22Rv1 (cell line): ENCODE data around the gene CNOT1.

Source experiments
- H3K27ac ChIP-seq: fragments of 450-650 bp; 2 replicates; pipeline ENCODE4 v1.5.1; 2017
- ZFX ChIP-seq: fragments of 450-650 bp; IDR thresholded peaks from 2 replicates; pipeline ENCODE4 v1.6.1; 2017; ENCODE audit warnings: antibody characterized with exemption, borderline replicate concordance
- TF ChIP-seq, protein P1 (sequence below): fragments of 450-650 bp; IDR thresholded peaks from 2 replicates; pipeline ENCODE4 v1.5.1; 2017; ENCODE audit warnings: mild to moderate bottlenecking

The CNOT1 gene

GRCh38 chr16:58542291-58542690 is 87.3 kb downstream of the CNOT1 start:
- no peak overlapping the region for H3K27ac ChIP-seq
- TF ChIP-seq, protein P1, sequence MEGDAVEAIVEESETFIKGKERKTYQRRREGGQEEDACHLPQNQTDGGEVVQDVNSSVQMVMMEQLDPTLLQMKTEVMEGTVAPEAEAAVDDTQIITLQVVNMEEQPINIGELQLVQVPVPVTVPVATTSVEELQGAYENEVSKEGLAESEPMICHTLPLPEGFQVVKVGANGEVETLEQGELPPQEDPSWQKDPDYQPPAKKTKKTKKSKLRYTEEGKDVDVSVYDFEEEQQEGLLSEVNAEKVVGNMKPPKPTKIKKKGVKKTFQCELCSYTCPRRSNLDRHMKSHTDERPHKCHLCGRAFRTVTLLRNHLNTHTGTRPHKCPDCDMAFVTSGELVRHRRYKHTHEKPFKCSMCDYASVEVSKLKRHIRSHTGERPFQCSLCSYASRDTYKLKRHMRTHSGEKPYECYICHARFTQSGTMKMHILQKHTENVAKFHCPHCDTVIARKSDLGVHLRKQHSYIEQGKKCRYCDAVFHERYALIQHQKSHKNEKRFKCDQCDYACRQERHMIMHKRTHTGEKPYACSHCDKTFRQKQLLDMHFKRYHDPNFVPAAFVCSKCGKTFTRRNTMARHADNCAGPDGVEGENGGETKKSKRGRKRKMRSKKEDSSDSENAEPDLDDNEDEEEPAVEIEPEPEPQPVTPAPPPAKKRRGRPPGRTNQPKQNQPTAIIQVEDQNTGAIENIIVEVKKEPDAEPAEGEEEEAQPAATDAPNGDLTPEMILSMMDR: no peak
- TF ChIP-seq ZFX: no peak

DNA sequence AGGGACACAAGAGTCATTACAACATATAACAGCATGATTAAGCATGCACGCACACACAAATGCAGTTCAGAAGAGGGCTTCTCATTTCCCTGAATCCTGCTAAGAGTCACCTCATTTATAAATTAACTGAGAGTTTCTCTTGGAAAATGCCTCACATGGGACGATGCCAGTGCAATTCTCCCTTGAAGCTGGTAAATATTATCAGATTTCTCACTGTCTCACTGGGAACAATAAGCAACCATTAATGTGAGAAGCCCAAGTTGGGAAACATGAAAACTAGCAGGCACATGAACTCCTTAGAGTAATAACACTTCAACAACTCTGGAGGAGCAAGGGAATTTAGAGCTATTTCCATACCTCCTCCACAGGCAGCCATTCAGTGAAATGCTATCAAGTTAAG is 87.9 kb downstream of the CNOT1 start:
- no peak overlapping the region for H3K27ac ChIP-seq
- TF ChIP-seq, protein P1: no peak
- TF ChIP-seq ZFX: no peak

GRCh38 chr16:58537124-58537906 is 92.3 kb downstream of the CNOT1 start:
- no peak for TF ChIP-seq ZFX
- TF ChIP-seq, protein P1: no peak
- no peak overlapping the region for H3K27ac ChIP-seq

DNA sequence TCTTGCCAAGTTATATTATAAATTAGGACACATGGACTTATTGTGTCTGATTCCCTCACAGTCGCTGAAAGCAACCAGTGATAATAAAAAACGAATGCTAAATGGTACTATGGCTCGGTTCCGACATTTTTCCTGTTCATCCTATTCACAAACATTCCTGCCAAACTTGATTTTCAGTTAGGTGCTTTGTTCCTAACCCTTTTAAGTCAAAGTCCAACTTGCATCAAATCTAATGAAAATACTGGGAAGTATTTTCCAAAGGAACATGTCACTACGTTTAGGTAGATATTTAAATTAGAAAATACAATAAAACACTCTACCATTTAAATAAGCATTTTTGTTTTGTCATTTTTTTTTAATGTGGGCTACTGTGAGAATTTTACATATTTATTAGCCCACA is 93.3 kb downstream of the CNOT1 start:
- H3K27ac ChIP-seq: no peak overlapping the region
- no peak for TF ChIP-seq ZFX
- TF ChIP-seq, protein P1: no peak

GRCh38 chr16:58535100-58535499 is 94.5 kb downstream of the CNOT1 start:
- H3K27ac ChIP-seq: no peak overlapping the region
- no peak for TF ChIP-seq ZFX
- TF ChIP-seq, protein P1: no peak

DNA sequence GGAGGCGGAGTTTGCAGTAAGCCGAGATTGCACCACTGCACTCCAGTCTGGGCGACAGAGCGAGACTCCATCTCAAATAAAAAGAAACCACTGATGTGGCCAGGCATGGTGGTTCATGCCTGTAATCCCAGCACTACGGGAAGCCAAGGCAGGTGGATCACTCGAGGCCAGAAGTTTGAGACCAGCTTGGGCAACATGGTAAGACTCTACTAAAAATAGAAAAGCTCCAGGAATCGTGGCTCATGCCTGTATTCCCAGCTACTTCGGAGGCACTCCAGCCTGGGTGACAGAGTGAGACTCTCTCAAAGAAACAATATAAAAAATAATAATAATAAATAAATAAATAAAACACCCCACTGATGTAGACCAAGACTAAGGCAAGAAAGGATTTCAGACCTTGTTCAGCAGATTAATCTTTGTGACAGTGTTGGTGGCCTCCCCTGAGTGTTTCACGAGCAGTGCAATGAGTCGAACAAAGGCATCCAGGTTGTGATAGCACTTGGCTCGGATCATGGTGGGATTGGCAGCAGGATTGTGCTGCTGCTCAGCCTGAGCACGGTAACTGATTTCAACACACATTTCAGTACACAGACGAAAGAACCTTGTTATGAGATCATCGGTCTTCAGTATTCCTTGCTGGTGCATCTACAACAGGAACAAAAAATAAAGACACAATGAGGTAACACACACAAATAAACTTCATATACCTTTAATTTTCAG is 95.7 kb downstream of the CNOT1 start:
- TF ChIP-seq, protein P1: no peak
- no peak for TF ChIP-seq ZFX
- no peak overlapping the region for H3K27ac ChIP-seq

DNA sequence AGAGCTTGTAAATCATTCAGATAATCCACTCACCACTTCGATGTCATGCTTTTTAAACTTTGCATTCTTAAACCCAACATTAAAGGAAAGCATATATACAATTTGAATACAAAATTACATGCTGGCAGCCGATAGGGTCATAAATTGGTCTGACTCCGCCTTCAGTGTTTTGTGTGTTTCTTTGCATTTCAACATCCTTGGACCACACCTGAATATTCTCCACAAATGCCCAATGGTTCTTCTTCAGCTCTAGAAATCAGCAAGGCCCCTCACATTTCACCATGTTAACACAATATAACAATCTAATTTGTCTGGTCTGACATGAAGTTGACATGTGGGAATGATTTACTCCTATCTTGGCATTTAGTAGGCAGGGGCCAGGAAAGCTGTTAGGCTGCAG is 97.2 kb downstream of the CNOT1 start:
- no peak overlapping the region for H3K27ac ChIP-seq
- TF ChIP-seq ZFX: no peak
- TF ChIP-seq, protein P1: no peak
